HG02763 (cell line): ENCODE data around the gene GPRIN1.

Source experiments
- ATAC-seq: cut with Tn5 transposase; IDR thresholded peaks from one replicate; pipeline ENCODE4 v1.9.1; 2021; ENCODE audit warnings: mild to moderate bottlenecking, moderate library complexity; ENCODE audit not compliant: unreplicated experiment

Gene GPRIN1

GRCh38 chr5:176625512-176625911 lies 15.6 kb upstream of the GPRIN1 start:
- ATAC-seq, result no peak

DNA sequence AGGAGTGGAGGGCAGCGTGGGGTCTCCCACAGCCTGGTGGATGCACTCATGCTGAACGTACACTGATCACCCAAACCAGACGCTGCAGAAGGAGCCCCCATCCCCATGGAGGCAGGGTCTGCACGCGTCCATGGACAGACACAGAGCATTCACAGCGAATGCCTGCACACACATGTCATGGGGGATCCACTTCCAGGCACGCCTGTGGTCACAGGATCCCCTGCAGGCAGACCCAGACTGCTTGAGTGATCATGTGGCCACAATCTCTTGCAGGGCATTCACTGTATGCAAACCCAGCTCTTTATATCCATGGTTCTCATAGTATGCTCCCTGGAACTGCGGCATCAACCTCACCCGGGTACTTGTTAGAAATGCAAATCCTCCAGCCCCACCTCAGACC lies 15.0 kb upstream of the GPRIN1 start:
- no peak for ATAC-seq

- no peak for ATAC-seq
Measured at GRCh38 chr5:176624142-176624541, 14.2 kb upstream of the GPRIN1 start.

- no peak for ATAC-seq
Measured at GRCh38 chr5:176621661-176622079, 11.7 kb upstream of the GPRIN1 start.

- ATAC-seq, result no peak
Measured at GRCh38 chr5:176620333-176620981, 10.5 kb upstream of the GPRIN1 start.

GRCh38 chr5:176619569-176620332 lies 9.8 kb upstream of the GPRIN1 start:
- no peak for ATAC-seq

GRCh38 chr5:176619203-176619568 lies 9.2 kb upstream of the GPRIN1 start:
- ATAC-seq, result no peak

DNA sequence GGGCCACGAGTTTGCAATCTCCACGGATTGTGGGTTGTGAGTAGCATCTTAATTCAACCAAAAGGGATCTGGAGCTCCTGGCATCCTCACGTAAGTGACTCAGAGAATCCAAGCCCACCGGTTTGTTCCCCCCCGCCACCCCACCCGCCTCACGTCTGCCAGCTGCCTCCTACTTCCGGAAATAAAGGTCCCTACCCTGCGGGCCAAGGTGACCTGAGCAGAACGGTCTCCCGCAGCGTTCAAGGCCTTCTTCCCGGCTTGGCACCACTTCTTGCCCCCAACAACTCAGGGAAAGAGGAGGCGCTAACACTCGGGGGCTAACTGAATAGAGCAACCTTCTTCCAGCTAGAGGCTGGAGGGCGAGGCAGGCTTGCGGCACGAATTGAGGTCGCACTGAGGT lies 8.8 kb upstream of the GPRIN1 start:
- ATAC-seq, result no peak

GRCh38 chr5:176616511-176616910 lies 6.6 kb upstream of the GPRIN1 start:
- no peak for ATAC-seq

DNA sequence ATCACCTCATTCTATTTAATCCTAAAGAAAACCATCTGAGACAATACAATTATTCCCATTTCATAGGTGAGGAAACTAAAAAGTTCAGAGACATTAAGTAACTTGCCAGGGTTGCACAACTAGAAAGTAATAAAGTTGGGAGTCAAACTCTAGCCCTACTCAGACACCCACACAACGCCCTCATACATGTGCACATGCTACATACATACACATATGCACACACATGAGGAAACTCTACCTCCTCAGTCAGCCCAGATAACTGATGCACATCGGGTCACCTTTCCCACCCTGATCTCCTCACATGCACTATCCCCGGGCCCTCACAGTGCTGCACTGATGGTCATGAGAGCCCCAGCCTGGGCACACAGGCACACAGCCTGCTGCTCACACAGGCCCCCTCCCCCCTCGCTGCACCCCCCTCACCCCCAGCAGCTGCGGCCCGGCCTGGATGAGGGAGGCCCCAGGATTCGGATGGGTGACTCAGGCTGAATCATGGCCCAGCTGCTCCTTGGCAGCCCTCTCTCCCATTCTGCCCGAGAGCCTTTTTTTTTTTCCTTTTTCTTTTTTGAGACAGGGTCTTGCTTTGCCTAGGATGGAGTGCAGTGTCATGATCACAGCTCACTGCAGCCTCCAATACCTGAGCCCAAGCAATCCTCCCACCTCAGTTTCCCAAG lies 5.0 kb upstream of the GPRIN1 start:
- ATAC-seq, result no peak

DNA sequence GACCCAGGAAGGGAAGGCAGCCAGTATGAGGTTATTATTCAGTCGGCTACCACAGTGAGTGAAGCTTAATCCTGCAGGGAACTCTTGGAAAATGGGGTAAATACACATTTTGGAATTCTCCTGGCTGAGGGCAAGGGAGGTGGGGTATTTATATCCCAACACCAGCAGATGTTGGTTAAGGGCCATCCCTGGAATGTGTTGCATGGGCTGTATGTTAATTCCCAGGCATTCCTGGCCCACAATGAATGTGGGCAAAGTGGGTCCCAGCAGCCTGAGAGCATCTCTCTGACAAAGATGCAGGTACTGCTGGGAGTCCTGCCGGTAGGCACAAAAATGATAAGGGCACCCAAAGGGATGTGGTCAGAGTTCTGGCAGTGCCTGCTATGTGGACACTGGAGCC lies 2.9 kb upstream of the GPRIN1 start:
- no peak for ATAC-seq

DNA sequence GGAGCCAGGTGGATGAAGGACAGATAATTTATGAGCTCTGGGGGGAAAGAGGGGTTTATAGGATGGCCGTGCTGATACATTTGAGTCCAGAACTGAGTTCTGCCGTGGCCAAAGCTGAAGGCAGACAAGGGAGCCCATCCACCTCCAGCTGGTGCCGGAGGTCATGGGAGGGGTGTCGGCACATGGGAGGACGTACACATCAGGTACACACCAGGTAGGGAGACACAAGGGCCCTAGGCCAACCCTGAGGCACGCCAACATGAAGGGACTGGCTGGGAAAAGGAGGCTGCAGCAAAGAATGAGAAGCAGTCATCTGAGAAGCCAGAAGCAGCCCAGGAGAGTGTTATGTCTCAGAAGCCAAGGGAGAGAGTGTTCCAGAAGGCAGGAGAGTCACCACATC lies 2.1 kb upstream of the GPRIN1 start:
- ATAC-seq, result no peak

GRCh38 chr5:176611435-176611834 lies 1.5 kb upstream of the GPRIN1 start:
- ATAC-seq, result no peak

- ATAC-seq, result no peak
Measured at GRCh38 chr5:176610435-176610773, 448 bp upstream of the GPRIN1 start.

- ATAC-seq, result peak; percentile 11
Measured at GRCh38 chr5:176608937-176609723, 826 bp downstream of the GPRIN1 start.

- ATAC-seq, result no peak
Measured at GRCh38 chr5:176608142-176608705, 1.7 kb downstream of the GPRIN1 start.

- ATAC-seq, result no peak
Measured at GRCh38 chr5:176606875-176607274, 3.1 kb downstream of the GPRIN1 start.

- ATAC-seq, result no peak
Measured at GRCh38 chr5:176606032-176606431, 3.9 kb downstream of the GPRIN1 start.

DNA sequence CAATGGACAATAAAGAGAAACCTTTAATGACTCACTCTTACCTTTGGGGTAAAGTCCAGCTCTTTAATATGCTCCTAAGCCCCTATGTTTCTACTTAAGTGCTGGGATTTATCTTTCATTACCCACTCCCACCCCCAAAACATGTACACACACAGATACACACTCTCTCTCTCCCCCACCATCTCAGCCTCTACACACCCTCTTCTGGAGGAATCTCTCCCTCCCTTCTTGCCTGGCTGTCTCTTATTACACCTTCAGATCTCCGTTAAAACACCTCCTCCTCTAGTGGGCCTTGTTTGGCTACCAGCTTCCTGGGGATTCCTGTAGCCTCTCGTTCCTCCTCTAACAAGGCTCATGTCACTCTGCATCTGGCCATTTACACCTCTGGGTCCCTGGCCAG lies 6.9 kb downstream of the GPRIN1 start:
- ATAC-seq, result no peak

- ATAC-seq, result no peak
Measured at GRCh38 chr5:176601901-176602482, 8.0 kb downstream of the GPRIN1 start.
